DMS153 treated with DMSO at 0.1 percent for 48 hours (cell line): ENCODE results near the gene HECW1.
A peak's percentile ranks its signal among the peaks of the same experiment; 100 is the strongest.
"Not testable (repeated sequence)": the region's sequence is repeated elsewhere in the genome, so short reads cannot be mapped to it uniquely, and the experiment has no call there.

Experiments used
- DNase-seq: peaks from one replicate; lab custom pipeline; 2025; ENCODE audit not compliant: unreplicated experiment; lab: John Stamatoyannopoulos, UW

The HECW1 gene

DNA sequence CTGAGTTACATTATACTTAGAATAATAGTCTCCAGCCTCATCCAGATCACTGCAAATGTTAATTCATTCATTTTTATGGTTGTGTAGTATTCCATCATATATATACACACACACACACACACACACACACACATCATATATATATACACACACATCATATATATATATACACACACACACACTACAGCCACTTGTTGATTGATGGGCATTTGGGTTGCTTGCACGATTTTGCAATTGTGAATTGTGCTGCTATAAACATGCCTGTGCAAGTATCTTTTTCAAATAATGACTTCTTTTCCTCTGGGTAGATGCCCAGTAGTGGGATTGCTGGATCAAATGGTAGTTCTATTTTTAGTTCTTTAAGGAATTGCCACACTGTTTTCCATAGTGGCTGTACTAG lies 233.2 kb downstream of the HECW1 start:
- DNase-seq, result not testable (repeated sequence)

GRCh38 chr7:43351683-43352082 lies 239.2 kb downstream of the HECW1 start:
- DNase-seq, result no peak

DNA sequence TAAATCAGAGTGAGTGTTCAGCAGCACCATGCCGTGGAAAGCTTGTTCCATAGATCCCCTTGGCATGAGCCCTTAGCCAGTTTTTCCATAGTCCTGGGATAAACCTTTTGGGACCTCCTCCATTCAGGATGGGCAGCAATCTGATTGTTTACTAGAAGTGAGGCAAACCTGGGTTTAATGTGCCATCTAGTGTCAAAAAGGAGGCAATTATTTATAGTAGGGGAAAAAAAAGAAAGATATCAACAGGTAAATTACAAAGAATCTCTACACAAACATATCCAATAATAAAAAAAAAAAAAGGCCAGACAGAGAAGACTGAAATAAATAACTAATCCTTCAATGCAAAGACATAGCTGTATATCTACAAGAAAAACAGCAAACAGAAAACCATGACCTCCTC lies 241.5 kb downstream of the HECW1 start:
- DNase-seq, result no peak

DNA sequence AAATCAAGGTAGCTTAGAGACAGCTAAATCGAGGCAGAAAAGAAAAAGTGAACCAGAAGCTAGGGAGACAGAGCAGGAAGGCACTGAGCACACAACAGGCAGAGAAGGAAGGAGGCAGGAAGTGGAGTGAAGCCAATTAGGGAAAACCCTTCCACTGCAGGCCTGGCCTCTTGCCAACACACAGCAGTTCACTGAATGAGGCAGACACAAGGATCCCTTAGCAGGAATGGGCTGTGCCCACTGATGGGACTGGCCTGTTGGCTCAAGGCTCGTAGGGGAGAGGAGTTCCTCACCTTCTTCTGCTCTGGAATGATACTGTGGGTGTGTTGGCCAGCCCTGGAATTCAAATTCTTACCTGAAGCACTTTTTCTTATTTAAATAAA lies 250.2 kb downstream of the HECW1 start:
- DNase-seq, result peak; percentile 93

DNA sequence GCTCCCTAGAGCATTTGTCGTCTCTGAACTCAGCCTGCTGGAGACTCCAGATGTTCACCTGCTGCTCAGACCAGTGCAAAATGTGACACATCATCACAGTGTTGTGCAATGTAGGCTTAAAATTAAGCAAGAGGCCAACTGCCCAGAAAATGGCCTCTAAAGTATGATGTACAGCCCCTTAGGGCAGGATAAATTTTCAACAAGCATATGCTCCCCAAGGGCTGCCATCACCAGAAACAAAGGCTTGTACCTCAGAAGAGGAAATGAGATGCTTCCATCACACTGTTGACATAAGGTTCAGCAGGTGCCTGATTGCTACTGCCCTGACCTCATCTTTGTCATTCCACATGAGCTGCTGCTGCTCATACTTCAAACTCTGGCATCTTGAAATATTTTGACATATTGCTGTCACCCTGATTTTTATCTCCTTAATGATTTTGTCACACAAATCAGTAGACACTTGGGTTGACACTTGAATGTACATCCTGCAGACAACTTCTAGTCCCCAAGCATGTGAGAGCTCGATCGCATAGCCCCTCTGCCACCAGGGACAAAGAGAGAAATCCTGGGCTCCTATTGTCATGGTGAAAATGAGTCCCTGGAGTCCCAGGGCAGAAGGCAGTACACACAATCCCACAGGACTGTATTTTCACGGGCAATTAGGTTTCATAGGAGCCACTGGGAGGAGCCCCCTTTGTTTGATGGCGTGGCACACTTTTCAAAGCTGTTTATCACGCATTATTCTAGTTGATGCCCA lies 250.8 kb downstream of the HECW1 start:
- peak; percentile 77 for DNase-seq

DNA sequence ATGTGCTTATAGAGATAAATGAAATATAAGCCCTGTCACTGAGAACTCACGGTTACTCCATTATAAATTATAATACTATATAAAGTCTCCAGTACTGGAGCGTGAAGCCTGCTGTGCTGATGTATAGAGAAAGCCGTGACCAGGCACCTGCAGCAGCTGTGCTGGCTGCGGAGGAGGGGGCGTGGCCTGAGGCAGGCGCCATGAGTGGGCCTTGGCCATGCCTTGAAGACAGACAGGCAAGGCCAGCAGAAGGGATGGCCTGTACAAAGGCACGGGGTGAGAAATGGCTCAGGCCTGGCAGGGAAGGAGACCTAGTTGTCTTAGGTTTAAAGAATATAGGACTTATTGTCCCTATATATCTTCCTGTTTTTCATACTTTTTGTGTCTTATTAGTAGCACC lies 251.9 kb downstream of the HECW1 start:
- DNase-seq, result no peak

- DNase-seq, result no peak
Measured at GRCh38 chr7:43372676-43373355, 260.4 kb downstream of the HECW1 start.

GRCh38 chr7:43377196-43377960 lies 264.9 kb downstream of the HECW1 start:
- DNase-seq, result no peak

DNA sequence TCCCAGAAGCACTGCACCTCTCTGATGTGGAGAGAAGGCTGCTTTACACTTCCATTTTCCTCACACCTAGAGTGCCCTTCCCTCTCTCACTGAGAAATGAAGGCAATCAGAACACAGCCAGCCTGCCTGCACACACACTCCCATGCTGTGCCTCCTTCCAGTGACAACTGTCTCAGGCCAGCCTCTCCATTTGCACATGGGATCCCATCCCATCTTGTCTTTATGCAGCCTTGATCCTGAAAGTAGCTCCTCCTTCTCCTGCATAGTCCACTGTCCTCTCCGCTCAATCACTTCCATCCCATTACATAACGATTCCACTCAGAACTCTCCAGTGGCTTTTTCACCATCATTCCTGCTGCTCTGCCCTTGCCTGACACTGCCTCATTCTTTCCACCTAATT lies 266.8 kb downstream of the HECW1 start:
- DNase-seq, result no peak

GRCh38 chr7:43384616-43385308 lies 272.3 kb downstream of the HECW1 start:
- DNase-seq, result no peak

DNA sequence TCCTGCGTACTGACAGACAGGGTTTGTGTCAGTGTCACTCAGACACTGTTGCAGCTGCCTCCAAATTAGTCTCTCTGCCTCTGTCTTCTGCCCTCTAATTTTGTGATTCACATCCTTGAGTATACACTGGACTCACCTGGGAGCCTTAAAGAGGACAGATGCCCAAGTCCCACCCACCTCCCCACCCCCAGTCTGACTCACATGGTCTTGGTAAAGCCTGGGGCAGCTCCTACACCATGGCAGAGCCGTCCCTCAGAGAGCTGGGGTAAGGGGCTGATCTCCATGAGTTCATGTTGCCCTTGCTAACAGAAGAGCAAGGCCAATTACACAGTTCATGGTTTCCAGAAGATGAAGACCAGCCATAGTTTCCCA lies 272.8 kb downstream of the HECW1 start:
- no peak for DNase-seq

DNA sequence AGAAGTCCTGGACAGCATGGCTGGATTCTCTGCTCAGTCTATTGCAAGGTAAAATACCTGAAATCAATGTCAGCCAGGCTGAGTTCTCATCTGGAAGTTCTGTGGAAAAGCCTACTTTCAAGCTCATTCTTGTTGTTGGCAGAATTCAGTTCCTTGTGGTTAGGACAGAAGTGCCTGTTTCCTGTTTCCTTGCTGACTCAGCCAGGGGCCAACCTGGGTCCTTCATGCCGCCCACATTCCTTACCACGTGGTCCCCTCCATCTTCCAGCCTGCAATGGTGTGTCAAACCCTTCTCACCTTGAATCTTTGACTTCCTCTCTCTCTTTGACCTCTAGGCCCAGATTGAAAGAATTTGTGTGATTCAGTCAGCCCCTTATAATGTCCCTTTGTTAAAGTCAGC lies 273.4 kb downstream of the HECW1 start:
- DNase-seq, result no peak

GRCh38 chr7:43387932-43388331 lies 275.5 kb downstream of the HECW1 start:
- DNase-seq, result no peak

GRCh38 chr7:43390576-43390975 lies 278.1 kb downstream of the HECW1 start:
- DNase-seq, result no peak

GRCh38 chr7:43391518-43391917 lies 279.1 kb downstream of the HECW1 start:
- DNase-seq, result no peak

DNA sequence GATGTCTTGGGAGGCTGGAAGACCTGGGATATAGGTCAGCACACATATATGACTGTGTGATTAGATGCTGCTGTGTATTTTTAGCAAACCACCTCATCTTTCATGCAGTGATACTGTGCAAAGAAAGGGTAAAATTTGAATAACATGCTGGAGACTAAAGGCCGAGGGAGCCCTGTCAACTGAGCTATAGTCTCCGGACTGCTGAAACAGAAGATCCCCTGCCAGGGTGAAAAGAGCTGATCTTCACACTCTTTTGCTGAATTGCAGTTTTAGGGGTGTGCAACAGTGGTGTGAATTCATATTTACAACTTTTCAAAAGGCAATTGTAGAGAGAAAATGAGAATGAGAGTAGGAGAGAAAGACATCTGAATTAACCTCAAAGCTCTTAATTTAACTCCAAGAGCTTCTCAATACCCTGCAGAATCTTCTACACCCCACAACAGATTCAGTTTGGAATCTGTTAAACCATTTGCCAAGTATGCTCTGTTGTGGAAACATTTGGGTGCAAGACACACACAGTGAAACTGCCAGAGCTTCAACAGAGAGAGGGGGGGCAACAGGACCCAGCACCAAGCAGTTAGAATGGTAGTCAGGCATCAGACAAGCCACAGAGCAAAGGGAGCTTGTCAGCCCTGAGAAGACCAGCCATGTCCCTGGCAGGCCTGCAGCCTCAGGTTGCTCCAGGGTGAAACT lies 280.3 kb downstream of the HECW1 start:
- DNase-seq, result no peak

DNA sequence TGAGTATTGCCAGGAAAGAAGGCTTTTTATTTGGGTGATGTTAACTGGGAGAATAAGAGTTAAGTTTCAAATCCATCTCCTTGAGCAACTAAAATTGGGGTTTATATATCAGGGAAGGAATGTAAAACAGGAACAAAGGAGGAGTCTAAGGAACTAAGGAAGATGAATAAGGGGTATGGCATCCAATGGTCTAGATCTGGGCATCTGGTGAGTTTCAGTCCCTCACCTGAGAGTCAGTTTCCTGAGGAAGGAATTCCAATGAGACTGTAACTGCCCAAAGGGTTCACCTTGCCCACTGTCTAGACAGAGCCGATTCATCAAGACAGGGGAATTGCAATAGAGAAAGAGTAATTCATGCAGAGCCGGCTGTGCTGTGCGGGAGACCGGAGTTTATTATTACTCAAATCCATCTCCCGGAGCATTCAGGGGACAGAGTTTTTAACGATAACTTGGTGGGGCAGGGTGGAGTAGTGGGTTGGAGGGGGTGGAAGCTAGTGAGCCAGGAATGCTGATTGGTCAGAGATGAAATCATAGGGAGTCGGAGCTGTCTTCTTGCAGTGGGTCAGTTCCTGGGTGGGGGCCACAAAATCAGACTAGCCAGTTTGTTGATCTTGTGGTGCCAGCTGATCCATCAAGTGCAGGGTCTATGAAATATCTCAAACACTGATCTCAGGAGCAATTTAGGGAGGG lies 282.1 kb downstream of the HECW1 start:
- no peak for DNase-seq

- DNase-seq, result no peak
Measured at GRCh38 chr7:43395351-43395750, 282.9 kb downstream of the HECW1 start.

DNA sequence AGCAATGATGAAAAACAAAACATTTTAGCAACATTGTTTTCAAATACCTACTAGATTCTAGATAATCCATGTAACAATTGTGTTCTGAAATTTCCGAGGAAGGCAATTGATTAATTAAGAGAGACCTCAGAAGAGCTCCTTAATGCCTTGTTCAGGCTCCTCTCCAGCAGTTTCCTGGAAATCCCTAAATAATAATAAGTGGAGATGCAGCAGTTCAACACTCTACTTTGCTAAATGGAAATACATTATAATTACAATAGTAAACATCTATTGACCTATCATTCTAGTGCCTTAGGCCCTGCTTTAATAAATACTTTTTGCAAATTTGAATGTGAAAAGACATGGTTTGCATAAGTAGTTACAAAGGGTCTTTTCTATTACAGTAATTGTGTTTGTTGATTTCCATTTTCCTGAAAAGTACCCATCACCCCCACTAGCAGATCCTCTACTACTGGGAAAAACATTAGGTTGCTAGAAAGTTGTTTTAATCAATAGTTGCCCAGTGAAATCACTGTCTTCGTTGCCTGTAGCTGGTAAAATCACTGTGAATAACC lies 283.8 kb downstream of the HECW1 start:
- DNase-seq, result no peak

DNA sequence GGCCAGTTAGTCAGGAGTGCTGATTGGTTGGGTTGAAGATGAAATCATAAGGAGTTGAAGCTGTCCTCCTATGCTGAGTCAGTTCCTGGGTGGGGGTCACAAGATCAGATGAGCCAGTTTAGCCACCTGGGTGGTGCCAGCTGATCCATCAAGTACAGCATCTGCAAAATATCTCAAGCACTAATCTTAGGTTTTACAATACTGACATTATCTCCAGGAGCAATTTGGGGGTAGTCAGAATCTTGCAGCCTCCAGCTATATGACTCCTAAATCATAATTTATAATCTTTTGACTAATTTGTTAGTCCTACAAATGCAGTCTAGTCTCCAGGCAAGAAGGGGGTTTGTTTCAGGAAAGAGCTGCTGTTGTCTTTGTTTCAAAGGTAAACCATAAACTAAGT lies 286.4 kb downstream of the HECW1 start:
- no peak for DNase-seq
